ENCODE results near the gene CHI3L1. TPM values are rescaled to one million over a fixed set of nuclear protein-coding genes. Genes with fewer than 3 reads are reported as not detected.

Gene CHI3L1
- total RNA-seq, 1 experiment from 2014 or later = not detected

GRCh38 chr1:203168991-203169390 lies 17.5 kb downstream of the CHI3L1 start:
- DNase-seq (ENCODE audit: low read depth) = no peak

- no peak for DNase-seq (ENCODE audit: low read depth)
Observed at GRCh38 chr1:203168256-203168786, 18.2 kb downstream of the CHI3L1 start.

- DNase-seq (ENCODE audit: low read depth) = no peak
Observed at GRCh38 chr1:203167913-203168200, 18.6 kb downstream of the CHI3L1 start.

GRCh38 chr1:203167026-203167912 lies 19.2 kb downstream of the CHI3L1 start:
- DNase-seq (ENCODE audit: low read depth) = no peak

GRCh38 chr1:203166192-203166940 lies 20.1 kb downstream of the CHI3L1 start:
- no peak for DNase-seq (ENCODE audit: low read depth)

GRCh38 chr1:203165800-203166161 lies 20.7 kb downstream of the CHI3L1 start:
- DNase-seq (ENCODE audit: low read depth) = no peak

GRCh38 chr1:203165101-203165799 lies 21.3 kb downstream of the CHI3L1 start:
- no peak for DNase-seq (ENCODE audit: low read depth)

- DNase-seq (ENCODE audit: low read depth) = no peak
Observed at GRCh38 chr1:203163891-203164635, 22.4 kb downstream of the CHI3L1 start.

GRCh38 chr1:203162403-203162802 lies 24.1 kb downstream of the CHI3L1 start:
- DNase-seq (ENCODE audit: low read depth) = no peak

- no peak for DNase-seq (ENCODE audit: low read depth)
Observed at GRCh38 chr1:203161703-203162102, 24.8 kb downstream of the CHI3L1 start.

GRCh38 chr1:203161175-203161574 lies 25.3 kb downstream of the CHI3L1 start:
- DNase-seq (ENCODE audit: low read depth) = no peak

GRCh38 chr1:203159844-203160243 lies 26.7 kb downstream of the CHI3L1 start:
- no peak for DNase-seq (ENCODE audit: low read depth)

- DNase-seq (ENCODE audit: low read depth) = no peak
Observed at GRCh38 chr1:203158960-203159665, 27.4 kb downstream of the CHI3L1 start.

- no peak for DNase-seq (ENCODE audit: low read depth)
Observed at GRCh38 chr1:203158423-203158822, 28.1 kb downstream of the CHI3L1 start.

- no peak for DNase-seq (ENCODE audit: low read depth)
Observed at GRCh38 chr1:203156280-203156679, 30.2 kb downstream of the CHI3L1 start.

- DNase-seq (ENCODE audit: low read depth) = peak; percentile 80
Observed at GRCh38 chr1:203153989-203154821, 32.3 kb downstream of the CHI3L1 start.

GRCh38 chr1:203153051-203153988 lies 33.2 kb downstream of the CHI3L1 start:
- DNase-seq (ENCODE audit: low read depth) = peak; percentile 72

GRCh38 chr1:203152158-203153034 lies 34.1 kb downstream of the CHI3L1 start:
- DNase-seq (ENCODE audit: low read depth) = peak; percentile 91

All from Daoy (cell line).